SU-DHL-6 (cell line): ENCODE measurements around the gene GDF2.

Experiments
- H2AFZ ChIP-seq: fragments of 200-600 bp; sonication (generic); 2 replicates; pipeline ENCODE4 v1.6.1; 2014; ENCODE audit warnings: low read depth, mild to moderate bottlenecking, moderate library complexity, mixed read lengths, antibody characterized with exemption, low read length; ENCODE audit not compliant: severe bottlenecking
- H3F3A ChIP-seq: fragments of 200-600 bp; shearing (Covaris generic); 2 replicates; pipeline ENCODE4 v1.6.0; 2016; ENCODE audit warnings: antibody characterized with exemption, mild to moderate bottlenecking; ENCODE audit not compliant: insufficient read depth
- H3K27ac ChIP-seq: fragments of 200-600 bp; sonication (generic); 2 replicates; pipeline ENCODE4 v1.5.1; 2016; ENCODE audit warnings: low read depth, mild to moderate bottlenecking, low read length, moderate library complexity, mixed read lengths
- H3K27me3 ChIP-seq: fragments of 200-600 bp; sonication (generic), shearing (Covaris generic); 2 replicates; pipeline ENCODE4 v1.6.0; 2014; ENCODE audit warnings: mild to moderate bottlenecking, low read length
- H3K36me3 ChIP-seq: fragments of 200-600 bp; sonication (generic); 2 replicates; pipeline ENCODE4 v1.6.1; 2014; ENCODE audit warnings: mild to moderate bottlenecking, low read length, mixed read lengths
- H3K4me2 ChIP-seq: fragments of 300-600, 200-600 bp; shearing (Covaris generic), sonication (generic); 2 replicates; pipeline ENCODE4 v1.6.0; 2014; ENCODE audit warnings: low read length, low read depth, mild to moderate bottlenecking; ENCODE audit not compliant: poor library complexity, severe bottlenecking
- H3K4me3 ChIP-seq: fragments of 200-600 bp; sonication (generic); 2 replicates; pipeline ENCODE4 v1.5.1; 2014; ENCODE audit warnings: antibody characterized with exemption, low read length, mild to moderate bottlenecking, mixed read lengths; ENCODE audit not compliant: insufficient read depth, poor library complexity, severe bottlenecking
- H3K79me2 ChIP-seq: fragments of 200-600 bp; sonication (generic); 2 replicates; pipeline ENCODE4 v1.6.1; 2014; ENCODE audit warnings: mild to moderate bottlenecking, low read length, moderate library complexity; ENCODE audit not compliant: insufficient read depth
- H3K9ac ChIP-seq: fragments of 200-600 bp; sonication (generic); 2 replicates; pipeline ENCODE4 v1.7.0; 2014; ENCODE audit warnings: mild to moderate bottlenecking, low read length
- H3K9me2 ChIP-seq: fragments of 200-600 bp; sonication (generic); replicated peaks from 2 replicates; pipeline ENCODE4 v1.6.1; 2014; ENCODE audit warnings: low read length; ENCODE audit not compliant: insufficient read depth
- H3K9me3 ChIP-seq: fragments of 200-600 bp; sonication (generic); 2 replicates; pipeline ENCODE4 v1.6.1; 2014; ENCODE audit warnings: low read length, mixed read lengths; ENCODE audit not compliant: insufficient read depth
- H4K20me1 ChIP-seq: fragments of 200-600 bp; sonication (generic); 2 replicates; pipeline ENCODE4 v1.6.1; 2014; ENCODE audit warnings: low read depth, mild to moderate bottlenecking, antibody characterized with exemption, low read length, moderate library complexity, mixed read lengths
- EZH2phosphoT487 ChIP-seq: fragments of 200-600 bp; sonication (generic), shearing (Covaris generic); conservative IDR thresholded peaks from 2 replicates; pipeline ENCODE4 v1.6.1; 2018; ENCODE audit warnings: mild to moderate bottlenecking, antibody characterized with exemption, low read length, moderate library complexity, mixed read lengths
- TF ChIP-seq, protein P1 (sequence below): fragments of 200-600 bp; sonication (generic); IDR thresholded peaks from one replicate; pipeline ENCODE4 v1.5.1; 2017; ENCODE audit warnings: antibody characterized with exemption, mild to moderate bottlenecking, low read length, moderate library complexity; ENCODE audit not compliant: insufficient read depth, poor library complexity, severe bottlenecking

The GDF2 gene

DNA sequence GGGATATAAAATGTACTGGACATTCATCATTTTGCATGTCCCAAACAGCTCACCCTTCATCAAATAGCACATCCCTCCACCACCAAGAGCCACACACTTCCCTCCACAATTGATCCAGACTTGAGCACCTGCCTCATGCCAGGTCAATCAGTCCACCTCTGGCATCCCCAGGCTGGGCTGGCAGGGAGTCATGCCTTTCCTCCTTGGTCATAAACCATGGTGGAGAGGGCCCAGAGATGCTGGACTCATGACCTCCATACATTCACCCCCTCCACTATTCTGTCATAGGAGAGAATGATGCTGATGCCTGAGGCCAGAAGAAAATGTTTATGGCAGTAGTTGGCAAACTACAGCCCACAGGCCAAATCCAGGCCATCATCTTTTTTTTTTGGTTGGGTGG is 38.4 kb upstream of the GDF2 start:
- H3K79me2 ChIP-seq, result no peaks in the 10 kb centered on the region
- no peaks in the 10 kb centered on the region for H3K36me3 ChIP-seq
- no peak overlapping the region for H3K4me2 ChIP-seq
- no peaks in the 10 kb centered on the region for H3K9me2 ChIP-seq
- H4K20me1 ChIP-seq, result no peaks in the 10 kb centered on the region
- H2AFZ ChIP-seq, result no peak overlapping the region
- H3K27ac ChIP-seq, result no peak overlapping the region
- H3K9ac ChIP-seq, result no peak overlapping the region
- H3K9me3 ChIP-seq, result no peaks in the 10 kb centered on the region
- no peaks in the 10 kb centered on the region for H3K27me3 ChIP-seq
- no peak overlapping the region for H3K4me3 ChIP-seq
- no peaks in the 10 kb centered on the region for H3F3A ChIP-seq
- TF ChIP-seq EZH2phosphoT487, result no peak
- TF ChIP-seq, protein P1, sequence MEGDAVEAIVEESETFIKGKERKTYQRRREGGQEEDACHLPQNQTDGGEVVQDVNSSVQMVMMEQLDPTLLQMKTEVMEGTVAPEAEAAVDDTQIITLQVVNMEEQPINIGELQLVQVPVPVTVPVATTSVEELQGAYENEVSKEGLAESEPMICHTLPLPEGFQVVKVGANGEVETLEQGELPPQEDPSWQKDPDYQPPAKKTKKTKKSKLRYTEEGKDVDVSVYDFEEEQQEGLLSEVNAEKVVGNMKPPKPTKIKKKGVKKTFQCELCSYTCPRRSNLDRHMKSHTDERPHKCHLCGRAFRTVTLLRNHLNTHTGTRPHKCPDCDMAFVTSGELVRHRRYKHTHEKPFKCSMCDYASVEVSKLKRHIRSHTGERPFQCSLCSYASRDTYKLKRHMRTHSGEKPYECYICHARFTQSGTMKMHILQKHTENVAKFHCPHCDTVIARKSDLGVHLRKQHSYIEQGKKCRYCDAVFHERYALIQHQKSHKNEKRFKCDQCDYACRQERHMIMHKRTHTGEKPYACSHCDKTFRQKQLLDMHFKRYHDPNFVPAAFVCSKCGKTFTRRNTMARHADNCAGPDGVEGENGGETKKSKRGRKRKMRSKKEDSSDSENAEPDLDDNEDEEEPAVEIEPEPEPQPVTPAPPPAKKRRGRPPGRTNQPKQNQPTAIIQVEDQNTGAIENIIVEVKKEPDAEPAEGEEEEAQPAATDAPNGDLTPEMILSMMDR, result no peak

DNA sequence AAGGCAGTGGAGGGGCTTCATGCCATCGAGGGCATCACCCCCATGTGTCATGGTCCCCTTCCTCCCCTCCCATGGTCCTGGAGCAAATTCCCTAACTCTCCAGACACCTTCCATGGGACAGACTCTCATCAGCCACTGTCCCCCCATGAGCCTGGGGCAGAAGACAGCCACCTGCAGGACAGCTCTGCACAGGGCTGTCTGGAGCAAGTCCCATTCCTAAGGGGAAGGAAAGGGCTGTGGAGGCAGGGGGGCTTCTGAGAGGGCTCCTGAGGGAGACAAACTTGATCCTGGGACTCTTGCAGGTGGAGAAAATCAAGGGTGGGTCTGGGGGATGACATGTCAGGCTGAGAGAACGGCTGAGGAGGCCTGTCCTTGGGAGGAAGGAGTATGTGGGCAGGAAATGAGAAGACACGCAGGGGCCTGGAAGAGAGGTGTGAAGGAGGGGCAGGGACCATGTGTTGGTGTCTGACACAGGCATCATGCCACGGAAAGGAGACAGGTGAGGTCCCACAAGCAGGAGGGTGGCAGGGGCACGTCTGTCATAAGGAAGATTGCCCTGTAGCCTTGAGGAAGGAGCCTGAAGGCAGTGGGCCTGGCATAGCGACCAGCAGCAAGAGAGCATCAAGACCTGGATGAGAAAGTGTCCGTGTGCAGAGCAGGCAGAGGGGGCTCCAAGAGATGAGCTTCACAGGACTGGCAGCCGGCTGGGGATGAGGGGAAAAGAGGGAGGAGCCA is 36.7 kb upstream of the GDF2 start:
- Histone ChIP-seq H3K4me2 (no peak overlapping the region), H3K9ac (no peak overlapping the region), H2AFZ (no peak overlapping the region), H3F3A (no peaks in the 10 kb centered on the region), H3K79me2 (no peaks in the 10 kb centered on the region), H3K27ac (no peak overlapping the region), H3K36me3 (no peaks in the 10 kb centered on the region), H3K4me3 (no peak overlapping the region), H4K20me1 (no peaks in the 10 kb centered on the region), H3K9me2 (no peaks in the 10 kb centered on the region), H3K9me3 (no peaks in the 10 kb centered on the region), H3K27me3 (no peaks in the 10 kb centered on the region)
- TF ChIP-seq EZH2phosphoT487, result no peak
- TF ChIP-seq, protein P1, result no peak

DNA sequence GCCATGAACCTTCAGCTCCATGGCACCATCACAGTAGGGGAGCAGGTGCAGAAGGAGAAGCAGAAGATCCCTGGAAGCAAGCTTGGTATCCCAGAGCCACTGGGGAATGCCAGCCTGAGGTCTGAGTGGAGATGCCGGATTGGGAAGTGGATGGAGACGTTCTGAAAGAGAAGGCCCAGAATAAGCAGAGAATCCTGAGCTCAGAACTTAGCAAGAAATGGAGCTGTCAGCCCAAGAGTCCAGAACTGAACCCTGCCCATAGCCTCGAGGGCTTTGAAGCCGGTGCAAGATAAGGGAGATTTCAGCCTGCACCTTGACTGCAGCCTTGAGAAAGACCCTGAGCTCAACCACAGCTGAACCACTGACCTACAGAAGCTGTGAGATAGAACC is 36.1 kb upstream of the GDF2 start:
- no peak overlapping the region for H3K4me3 ChIP-seq
- H3K79me2 ChIP-seq, result no peaks in the 10 kb centered on the region
- no peak overlapping the region for H3K9ac ChIP-seq
- no peaks in the 10 kb centered on the region for H3K36me3 ChIP-seq
- no peaks in the 10 kb centered on the region for H3K9me3 ChIP-seq
- H3K27me3 ChIP-seq, result no peaks in the 10 kb centered on the region
- no peaks in the 10 kb centered on the region for H3F3A ChIP-seq
- H2AFZ ChIP-seq, result no peak overlapping the region
- H3K9me2 ChIP-seq, result no peaks in the 10 kb centered on the region
- H3K27ac ChIP-seq, result no peak overlapping the region
- TF ChIP-seq EZH2phosphoT487, result no peak
- TF ChIP-seq, protein P1, result no peak
- H4K20me1 ChIP-seq, result no peaks in the 10 kb centered on the region
- no peak overlapping the region for H3K4me2 ChIP-seq
